ENCODE measurements around the gene QRSL1.

DNA sequence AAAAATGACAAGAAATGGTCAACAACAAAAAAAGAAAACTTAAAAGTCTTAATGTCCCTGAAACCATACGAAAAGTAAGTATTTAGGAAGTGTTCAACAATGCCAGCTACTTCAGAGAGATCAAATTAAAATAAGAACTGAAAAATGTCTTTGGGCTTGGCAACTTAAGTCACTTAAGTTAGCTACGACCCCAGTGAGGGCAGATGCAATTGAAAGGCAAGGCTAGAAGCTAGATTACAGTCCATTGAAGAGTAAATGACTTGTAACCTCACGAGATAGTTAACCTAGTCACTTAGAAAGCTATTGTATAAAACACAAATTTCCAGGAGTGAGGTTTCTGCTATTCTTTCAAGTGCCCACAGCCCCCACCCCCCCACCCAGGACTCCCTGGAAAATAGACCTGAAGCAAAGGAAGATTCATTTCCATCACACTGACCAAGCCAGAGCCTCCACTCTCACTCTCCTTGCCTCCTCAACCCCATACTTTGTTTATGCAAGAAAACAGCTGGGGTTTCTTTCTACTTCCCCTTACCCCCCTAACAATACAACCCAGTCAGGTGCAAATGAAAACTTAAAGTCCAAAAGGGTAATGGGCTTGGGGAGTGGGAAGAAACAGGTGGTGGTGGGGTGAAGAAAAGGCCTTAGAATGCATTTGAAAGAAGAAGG is 14.7 kb upstream of the QRSL1 start:
- TF ChIP-seq RAD21 (conservative IDR thresholded peaks at IDR 0.05) (no peak), EZH2 (IDR thresholded peaks at IDR 0.05; ENCODE audit: borderline replicate concordance, insufficient read depth, low read length, poor library complexity, severe bottlenecking) (no peak)

Measured in neural cell (in vitro differentiated cells).